GM12874 (cell line): ENCODE measurements around the gene DBR1.

Experiments used
- CTCF ChIP-seq: IDR thresholded peaks from 2 replicates; pipeline ENCODE4 v1.5.1; 2011; ENCODE audit warnings: low read depth, mild to moderate bottlenecking, control low read depth, low read length, moderate library complexity; ENCODE audit not compliant: insufficient read depth

DBR1 gene

DNA sequence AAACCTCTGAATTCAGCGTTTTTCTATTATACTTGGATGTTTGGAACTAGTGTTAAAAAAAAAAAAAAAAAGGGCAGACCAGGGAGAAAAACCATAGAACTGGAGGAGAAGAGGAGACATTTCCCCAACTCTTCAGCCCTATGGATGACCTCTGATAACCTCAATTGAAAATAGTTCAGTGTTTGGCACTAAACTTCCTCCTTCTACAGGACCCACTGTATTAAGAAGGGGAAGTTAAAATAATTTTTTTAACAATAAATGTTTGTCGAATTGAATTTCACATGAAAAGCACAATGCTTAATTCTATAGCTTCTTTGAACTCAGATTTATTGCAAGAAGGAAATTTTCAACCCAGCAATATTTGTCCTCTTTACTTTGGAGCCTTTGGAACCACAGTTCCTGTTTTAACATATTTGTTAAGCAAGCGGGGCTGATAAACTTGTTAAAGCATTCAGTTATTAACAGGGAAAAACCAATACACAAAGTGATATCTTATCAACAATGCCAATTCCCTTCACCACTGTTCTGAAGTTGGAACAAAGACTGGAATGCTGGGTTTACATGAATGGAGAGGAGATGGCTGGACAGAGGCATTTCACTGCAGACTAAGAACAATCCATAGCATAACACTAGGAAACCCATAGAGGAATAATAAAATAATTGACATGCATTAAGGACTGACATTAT lies 39.4 kb downstream of the DBR1 start:
- no peak for TF ChIP-seq CTCF

DNA sequence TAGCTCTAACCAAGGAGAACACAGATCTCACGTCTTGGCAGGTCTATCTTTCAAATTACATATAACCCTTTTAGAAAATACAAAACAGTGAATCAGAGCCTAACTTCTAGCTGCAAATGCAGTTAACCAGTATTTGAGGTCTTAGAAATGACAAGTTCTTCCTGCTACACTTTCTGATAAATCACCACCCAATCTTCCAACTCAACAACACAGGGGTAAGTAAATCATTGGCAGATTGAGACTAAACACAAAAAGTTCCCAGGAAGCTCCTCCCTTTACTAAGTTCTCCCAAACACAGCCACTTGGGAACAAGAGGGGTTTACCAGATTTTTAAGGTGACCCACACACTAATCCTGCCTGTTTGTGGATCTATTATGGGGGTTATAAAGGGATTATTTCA lies 42.5 kb downstream of the DBR1 start, which contains the start of gene A4GNT:
Gene A4GNT (minus strand): TSS at position 152 of the 400 bp plus-strand sequence. CDS start 1,134 bp downstream, outside the sequence.
- no peak for TF ChIP-seq CTCF

- TF ChIP-seq CTCF, result no peak
Observed at GRCh38 chr3:138127636-138128365, 46.9 kb downstream of the DBR1 start.

DNA sequence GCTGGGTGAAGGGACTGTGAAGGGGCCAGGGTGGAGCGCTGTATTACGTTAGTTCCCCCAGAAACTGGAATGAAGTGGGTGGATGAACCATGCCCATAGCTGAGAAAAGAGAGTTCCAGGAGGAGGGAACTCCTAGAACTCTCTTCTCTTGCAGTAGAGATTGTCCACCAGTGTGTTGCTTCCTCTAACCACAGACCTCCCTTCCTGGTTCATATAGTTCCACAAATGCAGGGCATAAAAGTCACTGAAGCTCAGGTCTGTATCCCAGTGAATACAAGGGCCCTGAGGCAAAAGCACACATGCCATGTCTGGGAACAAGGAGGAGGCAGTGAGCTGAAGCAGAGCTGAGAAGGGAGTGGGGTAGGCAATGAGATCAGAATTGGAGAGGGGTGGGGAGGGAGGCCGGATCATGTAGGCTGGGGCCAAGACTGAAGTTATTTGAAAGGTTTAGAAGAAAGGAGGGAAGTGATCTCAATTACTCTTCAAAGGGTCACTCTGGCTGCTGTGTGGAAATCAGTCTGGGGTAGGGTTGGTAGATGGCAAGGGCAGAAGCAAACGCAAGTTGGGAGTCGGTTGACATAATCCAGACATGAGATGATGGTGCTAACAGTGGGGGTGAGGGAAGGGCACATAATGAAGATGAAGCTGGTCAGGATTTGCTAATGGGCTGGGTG lies 49.0 kb downstream of the DBR1 start:
- no peak for TF ChIP-seq CTCF

DNA sequence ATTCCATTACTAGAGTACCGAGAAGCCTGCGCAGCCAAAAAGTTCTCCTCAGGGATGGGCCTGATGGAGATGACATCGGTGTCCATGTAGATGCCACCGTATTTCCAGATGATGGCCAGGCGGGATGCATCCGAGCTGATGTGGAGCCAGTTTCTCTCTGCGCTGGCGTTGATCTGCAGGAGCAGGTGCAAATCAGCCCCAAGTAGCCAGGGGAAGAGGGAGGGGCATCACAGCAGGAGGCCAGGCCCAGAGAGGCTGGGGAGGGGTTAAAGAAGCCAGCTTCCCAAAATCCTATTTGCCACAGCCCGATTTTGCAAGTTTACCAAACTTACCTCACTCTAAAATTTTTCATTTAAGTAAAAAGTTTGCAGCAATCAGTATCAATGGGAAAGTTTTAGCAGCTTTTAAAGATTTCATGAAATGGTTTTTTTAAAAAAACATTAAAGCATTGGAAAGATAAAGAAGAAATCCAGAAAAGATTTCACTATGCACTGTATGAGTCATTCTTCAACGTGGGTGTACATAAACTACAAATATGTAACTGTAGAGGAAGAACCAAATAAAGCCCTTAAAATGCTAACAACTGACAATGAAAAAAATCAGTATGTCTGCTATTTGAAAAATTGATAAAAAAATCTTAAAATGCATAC lies 49.9 kb downstream of the DBR1 start:
- TF ChIP-seq CTCF, result no peak

GRCh38 chr3:138124188-138124587 lies 50.5 kb downstream of the DBR1 start:
- TF ChIP-seq CTCF, result no peak

GRCh38 chr3:138119423-138119766 lies 55.3 kb downstream of the DBR1 start:
- no peak for TF ChIP-seq CTCF
